Measurements from ENCODE around the gene FOXK2. TPM values are rescaled to one million over a fixed set of nuclear protein-coding genes. Genes with fewer than 3 reads are reported as not detected.
A peak's percentile ranks its signal among the peaks of the same experiment; 100 is the strongest.

FOXK2 gene
- total RNA-seq, 4 donors from 2014 or later, result 40.6 to 67.7 (median 61.1) TPM

- no peak for TF ChIP-seq POLR2A (IDR thresholded peaks at IDR 0.05)
- TF ChIP-seq, protein P1, sequence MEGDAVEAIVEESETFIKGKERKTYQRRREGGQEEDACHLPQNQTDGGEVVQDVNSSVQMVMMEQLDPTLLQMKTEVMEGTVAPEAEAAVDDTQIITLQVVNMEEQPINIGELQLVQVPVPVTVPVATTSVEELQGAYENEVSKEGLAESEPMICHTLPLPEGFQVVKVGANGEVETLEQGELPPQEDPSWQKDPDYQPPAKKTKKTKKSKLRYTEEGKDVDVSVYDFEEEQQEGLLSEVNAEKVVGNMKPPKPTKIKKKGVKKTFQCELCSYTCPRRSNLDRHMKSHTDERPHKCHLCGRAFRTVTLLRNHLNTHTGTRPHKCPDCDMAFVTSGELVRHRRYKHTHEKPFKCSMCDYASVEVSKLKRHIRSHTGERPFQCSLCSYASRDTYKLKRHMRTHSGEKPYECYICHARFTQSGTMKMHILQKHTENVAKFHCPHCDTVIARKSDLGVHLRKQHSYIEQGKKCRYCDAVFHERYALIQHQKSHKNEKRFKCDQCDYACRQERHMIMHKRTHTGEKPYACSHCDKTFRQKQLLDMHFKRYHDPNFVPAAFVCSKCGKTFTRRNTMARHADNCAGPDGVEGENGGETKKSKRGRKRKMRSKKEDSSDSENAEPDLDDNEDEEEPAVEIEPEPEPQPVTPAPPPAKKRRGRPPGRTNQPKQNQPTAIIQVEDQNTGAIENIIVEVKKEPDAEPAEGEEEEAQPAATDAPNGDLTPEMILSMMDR (IDR thresholded peaks at IDR 0.05), result no peak
- no peaks in the 10 kb centered on the region for H3K27me3 ChIP-seq
- H3K4me1 ChIP-seq, result peaks cover 0 to 25% (median 10%) of the 10 kb centered on the region in 4 donors
- no peaks in the 10 kb centered on the region for H3K9me3 ChIP-seq
- H3K36me3 ChIP-seq, result peaks cover 0 to 55% (median 0%) of the 10 kb centered on the region in 3 donors
- H3K4me3 ChIP-seq, result no peak overlapping the region
- no peak for DNase-seq
- no peak overlapping the region for H3K27ac ChIP-seq
Measured at GRCh38 chr17:82644148-82644547, 124.6 kb downstream of the FOXK2 start.

- Histone ChIP-seq H3K9me3 (no peaks in the 10 kb centered on the region), H3K27ac (no peak overlapping the region), H3K4me1 (peaks cover 0 to 25% (median 10%) of the 10 kb centered on the region in 4 donors), H3K27me3 (no peaks in the 10 kb centered on the region), H3K36me3 (peaks cover 0 to 41% (median 0%) of the 10 kb centered on the region in 3 donors), H3K4me3 (no peak overlapping the region)
- no peak for TF ChIP-seq POLR2A (IDR thresholded peaks at IDR 0.05)
- TF ChIP-seq, protein P1 (IDR thresholded peaks at IDR 0.05), result no peak
- no peak for DNase-seq
Measured at GRCh38 chr17:82645516-82645915, 126.0 kb downstream of the FOXK2 start.

DNA sequence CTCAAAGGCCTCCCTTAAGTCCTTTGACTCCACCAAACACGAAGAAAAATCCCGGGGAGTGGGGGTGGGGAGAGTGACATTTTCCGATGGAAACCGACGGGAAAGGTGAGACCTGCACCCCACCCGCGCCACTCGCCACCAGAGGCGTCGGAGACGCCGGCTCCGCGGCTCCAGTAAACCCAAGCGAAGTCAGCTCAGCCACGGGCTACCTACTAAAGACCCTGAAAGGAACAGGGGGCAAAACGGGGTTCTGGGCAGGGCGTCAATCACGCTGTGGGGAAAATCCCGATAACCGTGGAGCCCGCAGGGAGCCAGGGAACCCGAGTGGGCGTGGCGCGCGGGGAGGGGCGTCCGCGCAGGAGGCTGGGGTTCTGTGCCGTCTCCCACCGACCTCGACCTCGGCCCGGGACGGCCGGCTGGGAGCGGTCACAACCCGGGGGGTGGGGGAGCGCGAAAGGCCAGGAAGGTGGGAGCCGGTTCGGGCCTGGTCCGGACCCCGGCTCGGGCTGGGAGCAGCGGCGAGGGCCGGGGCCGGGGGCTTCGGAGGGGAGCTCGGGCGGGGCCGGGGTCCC is 128.1 kb downstream of the FOXK2 start:
- H3K27me3 ChIP-seq, result no peaks in the 10 kb centered on the region
- peak overlapping the region; percentile 92 to 100 (median 100) for H3K27ac ChIP-seq
- peak in 2 of 3 donors; percentile 63 to 71 for DNase-seq
- peaks cover 0 to 25% (median 10%) of the 10 kb centered on the region in 4 donors for H3K4me1 ChIP-seq
- peaks cover 0 to 20% (median 0%) of the 10 kb centered on the region in 3 donors for H3K36me3 ChIP-seq
- no peaks in the 10 kb centered on the region for H3K9me3 ChIP-seq
- TF ChIP-seq POLR2A (IDR thresholded peaks at IDR 0.05), result no peak
- TF ChIP-seq, protein P1 (IDR thresholded peaks at IDR 0.05), result peak in 2 of 6 experiments; percentile 12 to 28
- H3K4me3 ChIP-seq, result peak overlapping the region; percentile 74 to 100 (median 95)

- Histone ChIP-seq H3K4me1 (peaks cover 0 to 25% (median 10%) of the 10 kb centered on the region in 4 donors), H3K36me3 (peaks cover 0 to 14% (median 0%) of the 10 kb centered on the region in 3 donors), H3K27ac (peak within 1 kb of the TSS; percentile 92 to 100 (median 100)), H3K9me3 (no peaks in the 10 kb centered on the region), H3K27me3 (no peaks in the 10 kb centered on the region), H3K4me3 (peak within 1 kb of the TSS; percentile 74 to 100 (median 95))
- peak; percentile 96 to 97 for TF ChIP-seq POLR2A (IDR thresholded peaks at IDR 0.05)
- TF ChIP-seq, protein P1 (IDR thresholded peaks at IDR 0.05), result no peak
- peak; percentile 85 to 98 (median 97) for DNase-seq
Measured at GRCh38 chr17:82648165-82648668, 128.7 kb downstream of the FOXK2 start, which contains the start of gene WDR45B. TSS of gene WDR45B (minus strand) at chr17:82648444. CDS start at chr17:82648340, 104 bp downstream.

DNA sequence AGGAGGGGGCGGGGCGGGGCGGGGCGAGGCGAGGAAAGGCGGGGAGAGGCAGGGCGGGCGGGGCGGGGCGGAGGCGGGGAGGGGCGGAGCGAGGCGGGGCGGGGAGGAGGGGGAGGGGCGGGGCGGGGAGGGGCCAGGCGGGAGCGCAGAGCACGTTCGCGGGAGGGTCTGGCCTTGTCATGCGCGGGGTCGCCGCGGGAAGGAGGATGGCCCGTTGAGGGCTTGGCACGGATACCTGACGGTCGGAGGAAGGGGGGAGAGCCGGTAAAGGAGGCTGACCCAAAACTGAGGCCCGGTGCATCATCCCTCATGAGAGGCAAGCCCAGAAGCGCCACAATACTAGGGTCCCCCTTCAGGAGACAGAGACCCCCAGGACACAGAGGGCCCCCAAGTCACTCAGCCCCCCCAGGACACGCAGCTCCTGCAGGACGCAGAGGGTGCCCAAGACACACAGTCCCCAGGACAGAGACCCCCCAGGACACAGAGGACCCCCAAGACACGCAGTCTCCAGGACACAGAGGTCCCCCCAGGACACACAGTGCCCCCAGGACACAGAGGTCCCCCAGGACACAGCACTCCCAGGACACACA is 129.3 kb downstream of the FOXK2 start:
- H3K4me1 ChIP-seq, result peaks cover 0 to 30% (median 10%) of the 10 kb centered on the region in 4 donors
- H3K27ac ChIP-seq, result peak overlapping the region; percentile 43 to 100 (median 76)
- peak overlapping the region; percentile 30 to 50 (median 43) for H3K4me3 ChIP-seq

More for the DNA sequence above, 129.3 kb downstream of the FOXK2 start:
- DNase-seq, result peak in 1 of 3 donors; percentile 73
- Histone ChIP-seq H3K36me3 (peaks cover 0 to 8% (median 0%) of the 10 kb centered on the region in 3 donors), H3K9me3 (no peaks in the 10 kb centered on the region), H3K27me3 (no peaks in the 10 kb centered on the region)
- TF ChIP-seq POLR2A (IDR thresholded peaks at IDR 0.05), result no peak
